CD4-positive, alpha-beta T cell treated with Interleukin-4 for 1 hour (primary cell): ENCODE measurements around the gene CD276.
"Not testable (repeated sequence)": the region's sequence is repeated elsewhere in the genome, so short reads cannot be mapped to it uniquely, and the experiment has no call there.

Source experiments
- DNase-seq, 2 donors: peaks; one replicate each; pipeline ENCODE4 v3.0.0-alpha.2; 2020 to 2022

Gene CD276

DNA sequence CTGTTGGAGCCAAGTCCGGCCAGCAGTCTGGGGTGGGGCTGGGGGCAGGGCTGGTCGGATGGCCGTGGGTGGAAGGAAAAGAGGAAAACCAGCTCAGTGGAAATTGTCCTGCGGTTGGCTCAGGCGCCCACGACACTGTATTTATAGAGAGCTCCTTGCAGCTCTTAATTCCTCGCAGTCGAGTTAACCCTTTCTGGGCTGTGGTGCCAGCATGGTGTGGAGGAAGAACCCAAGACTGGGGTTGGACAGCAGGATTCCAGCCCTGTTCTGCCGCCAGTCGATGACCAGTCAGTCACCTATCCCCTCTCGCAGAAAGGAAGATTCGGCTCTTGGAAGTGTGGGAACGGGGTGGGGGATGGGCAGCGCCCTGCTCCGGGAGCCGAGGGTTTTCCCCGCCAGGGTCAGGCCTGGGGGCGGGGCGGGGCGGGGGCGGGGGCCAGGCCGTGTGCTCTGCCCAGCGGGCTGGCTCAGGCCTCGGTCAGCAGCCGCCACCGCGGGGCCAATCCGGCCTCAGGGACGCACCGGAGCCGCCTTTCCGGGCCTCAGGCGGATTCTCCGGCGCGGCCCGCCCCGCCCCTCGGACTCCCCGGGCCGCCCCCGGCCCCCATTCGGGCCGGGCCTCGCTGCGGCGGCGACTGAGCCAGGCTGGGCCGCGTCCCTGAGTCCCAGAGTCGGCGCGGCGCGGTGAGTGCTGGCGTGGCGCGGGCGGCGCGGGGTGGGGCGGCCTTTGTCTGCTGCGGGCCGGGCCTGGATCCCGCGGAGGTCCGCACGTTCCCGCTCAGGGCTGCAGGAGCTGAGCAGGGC is at the start of gene CD276:
TSS of gene CD276 (plus strand) at position 607 of the 804 bp plus-strand sequence. CDS start 15,257 bp downstream, outside the sequence.
- DNase-seq, result no peak

DNA sequence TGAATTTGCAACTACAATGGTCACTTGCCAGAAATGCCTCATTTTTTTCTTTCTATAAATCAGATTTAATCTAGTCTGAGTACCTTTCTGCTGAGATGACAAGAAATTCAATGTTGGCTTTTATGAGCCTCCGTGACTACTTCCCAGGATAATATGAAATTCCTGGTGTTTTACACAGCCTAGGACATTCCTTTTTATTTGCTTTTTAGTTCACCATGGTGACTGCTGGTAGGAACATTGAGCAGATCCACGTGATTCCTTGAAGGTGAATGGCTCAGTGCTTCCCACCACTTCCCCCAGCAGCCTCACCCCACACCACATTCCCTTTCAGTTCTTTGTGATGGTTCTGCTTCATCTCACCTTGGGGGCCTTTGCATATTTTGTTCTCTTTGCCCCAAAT is 46.7 kb upstream of the CD276 start:
- no peak for DNase-seq

GRCh38 chr15:73639464-73639863 is 44.7 kb upstream of the CD276 start:
- DNase-seq, result not testable (repeated sequence)

GRCh38 chr15:73647259-73648013 is 36.7 kb upstream of the CD276 start:
- no peak for DNase-seq

DNA sequence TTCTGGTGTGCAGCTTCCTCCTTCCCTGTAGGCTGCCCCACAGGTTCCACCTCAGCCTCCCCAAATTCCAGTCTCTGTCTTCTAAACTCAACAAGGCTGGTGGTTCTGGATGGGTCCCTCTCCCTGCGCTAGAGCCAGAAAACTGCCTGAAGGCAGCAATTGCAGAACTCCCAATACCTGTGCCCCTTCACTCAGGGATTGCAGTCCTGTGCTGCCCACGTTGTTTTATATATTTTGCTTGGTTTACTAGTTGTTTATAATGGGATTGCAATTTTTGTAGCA is 36.2 kb upstream of the CD276 start:
- DNase-seq, result no peak

DNA sequence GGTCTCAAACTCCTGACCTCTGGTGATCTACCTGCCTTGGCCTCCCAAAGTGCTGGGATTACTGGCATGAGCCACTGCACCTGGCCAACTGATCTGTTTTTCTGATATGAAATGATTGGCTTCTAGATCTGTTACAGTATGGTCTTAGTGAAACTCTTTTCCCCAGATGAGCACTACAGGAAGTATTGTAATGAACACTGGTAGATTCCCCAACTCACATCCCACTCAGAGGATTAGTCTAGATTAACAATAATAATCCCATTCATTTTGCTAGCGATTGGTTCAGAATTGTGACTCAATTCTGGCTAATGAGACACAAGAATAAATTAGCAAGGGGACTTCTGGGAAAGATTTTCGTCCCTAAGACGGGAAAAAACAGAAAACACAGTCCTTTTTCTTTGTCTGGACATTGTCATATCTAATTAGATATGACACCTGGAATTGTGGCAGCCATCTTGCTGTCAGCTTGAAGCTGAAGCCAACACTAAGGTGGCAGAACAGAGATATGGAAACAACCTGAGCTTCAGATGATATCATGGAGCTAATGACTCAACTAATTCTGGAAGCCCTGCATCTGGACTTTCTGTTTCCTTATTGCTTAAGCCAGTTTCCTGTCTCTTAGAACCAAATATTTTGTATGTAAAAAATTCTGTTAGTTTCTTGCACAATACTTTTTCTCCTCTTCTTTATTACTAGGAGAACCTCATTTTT is 33.6 kb upstream of the CD276 start:
- DNase-seq, result no peak

GRCh38 chr15:73654659-73655058 is 29.5 kb upstream of the CD276 start:
- no peak for DNase-seq

GRCh38 chr15:73655724-73656123 is 28.5 kb upstream of the CD276 start:
- DNase-seq, result no peak

- no peak for DNase-seq
Observed at GRCh38 chr15:73658645-73659044, 25.5 kb upstream of the CD276 start.

DNA sequence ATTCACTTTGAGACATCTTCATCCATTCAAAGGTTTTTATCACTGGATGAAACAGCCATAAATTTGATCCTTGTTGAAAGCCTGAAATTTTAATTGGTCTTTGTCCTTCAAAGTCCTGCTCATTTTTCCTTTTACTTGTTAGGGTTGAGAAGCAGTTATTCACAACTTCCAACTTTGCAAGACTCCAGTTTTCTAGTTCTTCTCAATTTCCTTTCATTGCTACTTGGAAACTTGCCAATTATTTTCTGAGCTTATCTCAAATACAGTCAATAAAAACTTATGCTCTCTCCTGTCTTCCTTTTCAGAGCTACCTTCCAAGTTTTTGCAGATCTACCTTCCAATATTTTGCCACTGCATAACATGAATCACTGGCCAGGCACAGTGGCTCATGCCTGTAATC is 23.7 kb upstream of the CD276 start:
- no peak for DNase-seq

DNA sequence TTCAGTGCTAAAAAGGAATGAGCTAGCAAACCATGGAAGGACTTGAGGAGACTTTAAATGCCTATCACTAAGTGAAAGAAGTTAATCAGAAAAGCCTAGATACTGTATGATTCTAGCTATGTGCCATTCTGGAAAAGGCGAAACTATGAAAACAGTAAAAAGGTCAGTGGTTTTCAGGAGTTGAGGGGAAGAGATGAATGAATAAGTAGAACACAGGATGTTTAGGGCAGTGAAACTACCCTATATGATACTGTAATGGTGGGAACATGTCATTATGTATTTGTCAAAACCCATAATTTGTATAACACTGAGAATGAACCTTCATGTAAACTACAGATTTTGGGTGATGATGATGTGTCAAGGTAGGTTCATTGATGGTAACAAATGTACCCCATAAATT is 9.6 kb upstream of the CD276 start:
- DNase-seq, result no peak

DNA sequence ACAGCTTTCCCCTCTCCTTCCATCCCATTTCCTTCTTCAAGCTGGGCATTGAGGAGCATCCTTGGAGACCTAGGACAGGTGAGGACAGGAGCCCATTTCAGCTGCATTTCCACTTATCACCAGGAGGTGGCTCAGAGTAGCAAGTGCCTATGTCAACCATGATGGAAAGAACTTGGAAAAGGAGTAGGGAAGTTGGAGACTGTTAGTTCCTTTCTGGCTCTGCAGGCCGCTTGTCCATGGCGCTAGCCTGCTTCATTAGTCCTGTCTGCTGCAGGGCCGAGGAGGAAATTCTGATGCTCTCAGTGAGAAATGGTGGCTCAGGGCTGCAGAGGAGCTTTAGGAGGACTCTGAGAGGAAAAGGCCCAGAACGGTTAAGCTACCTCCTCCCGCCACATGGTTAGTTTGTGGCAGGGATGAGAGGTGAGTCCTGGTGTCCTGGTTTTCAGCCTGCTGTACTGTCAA is 7.0 kb upstream of the CD276 start:
- peak; percentile 43 to 58 for DNase-seq

DNA sequence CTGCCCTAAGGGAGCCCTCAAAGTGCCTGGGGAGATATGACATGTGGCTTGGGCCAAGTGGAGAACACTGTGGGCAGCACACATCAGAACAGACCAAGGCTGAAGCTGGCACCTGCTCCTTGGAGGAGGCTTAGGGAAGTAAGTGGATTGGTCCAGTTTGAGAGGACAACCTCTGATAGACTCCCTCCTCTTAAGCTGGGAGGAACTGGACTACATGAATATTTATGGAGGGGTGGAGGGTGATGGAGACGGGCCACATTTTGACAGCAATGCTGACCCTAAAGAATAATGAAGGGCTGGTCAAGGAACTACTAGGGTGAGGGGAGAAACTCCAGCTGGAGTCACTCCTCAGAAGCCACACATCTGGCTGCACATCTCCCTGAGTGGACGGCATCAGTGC is 6.5 kb upstream of the CD276 start:
- no peak for DNase-seq

DNA sequence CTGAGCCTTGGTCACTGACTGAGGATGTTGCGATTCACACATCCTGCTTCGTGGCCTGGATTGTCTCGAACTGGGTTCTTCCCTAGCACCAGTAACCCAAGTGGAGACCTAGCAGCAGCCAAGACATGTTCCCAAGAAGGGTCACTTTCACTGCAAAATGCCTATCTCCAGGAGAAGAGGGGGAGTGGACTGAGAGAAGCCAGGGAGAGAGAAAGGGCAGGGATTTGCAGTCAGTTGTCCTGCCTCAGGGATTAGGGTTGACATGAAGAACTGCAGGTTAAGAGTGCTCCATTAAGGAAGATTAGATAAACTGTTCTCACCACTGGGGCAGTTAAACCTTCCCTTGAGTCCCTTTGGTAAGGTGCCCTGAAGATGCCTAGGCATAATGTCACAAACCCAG is 5.7 kb upstream of the CD276 start:
- no peak for DNase-seq

DNA sequence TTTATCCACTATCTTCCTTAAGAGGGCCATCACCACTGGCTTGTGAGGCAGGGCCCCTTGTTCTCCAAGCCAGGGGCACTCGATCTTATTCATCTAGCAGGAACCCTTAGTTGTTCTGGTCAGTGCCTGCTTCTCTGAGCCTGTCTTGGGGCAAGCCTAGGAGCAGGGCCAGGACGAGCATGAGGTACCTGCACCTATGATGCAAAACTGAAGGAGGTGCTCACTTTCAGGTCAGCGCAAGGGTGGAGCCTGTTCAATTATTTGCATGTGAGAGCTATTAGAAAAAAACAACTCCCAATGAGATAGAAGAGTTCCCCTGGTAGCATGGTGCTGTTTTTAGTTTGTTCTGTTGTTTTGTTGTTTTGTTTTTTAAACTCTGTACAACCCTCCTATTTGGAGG is 5.0 kb upstream of the CD276 start:
- DNase-seq, result no peak

DNA sequence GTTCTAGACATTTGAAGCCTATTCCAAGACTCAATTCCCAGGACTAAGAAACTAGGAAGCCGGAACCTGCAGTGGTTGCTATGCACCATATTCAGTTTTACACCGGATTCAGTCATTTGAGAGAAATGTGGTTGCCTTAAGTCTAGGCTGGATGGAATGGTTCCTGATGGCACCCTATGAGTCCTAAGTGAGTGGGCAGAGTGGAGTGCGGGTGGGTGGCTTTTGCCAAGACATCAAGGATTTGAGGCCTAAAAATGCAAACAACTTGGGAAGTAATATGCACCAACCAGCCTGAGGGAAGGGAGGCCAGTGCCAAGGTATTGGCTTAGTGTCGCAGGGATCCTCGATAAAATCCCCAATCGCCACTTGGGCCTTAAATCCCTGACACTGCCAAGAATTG is 4.2 kb upstream of the CD276 start:
- DNase-seq, result no peak

DNA sequence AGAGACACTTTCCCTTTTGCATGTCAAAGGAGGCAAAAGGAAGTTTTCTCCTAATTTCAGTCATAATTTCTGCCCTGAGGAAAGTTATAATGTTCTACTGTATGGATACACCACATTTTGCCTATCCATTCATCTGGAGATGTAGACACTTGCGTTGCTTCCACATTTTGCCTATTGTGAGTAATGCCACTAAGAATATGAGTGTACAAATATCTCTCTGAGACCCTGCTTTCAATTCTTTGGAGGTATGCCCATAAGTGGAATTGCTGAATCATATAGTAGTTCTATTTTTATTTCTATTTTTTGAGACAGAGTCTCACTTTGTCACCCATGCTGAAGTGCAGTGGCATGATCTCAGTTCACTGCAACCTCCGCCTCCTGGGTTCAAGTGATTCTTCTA is 3.6 kb upstream of the CD276 start:
- no peak for DNase-seq

GRCh38 chr15:73681063-73681462 is 3.1 kb upstream of the CD276 start:
- no peak for DNase-seq

DNA sequence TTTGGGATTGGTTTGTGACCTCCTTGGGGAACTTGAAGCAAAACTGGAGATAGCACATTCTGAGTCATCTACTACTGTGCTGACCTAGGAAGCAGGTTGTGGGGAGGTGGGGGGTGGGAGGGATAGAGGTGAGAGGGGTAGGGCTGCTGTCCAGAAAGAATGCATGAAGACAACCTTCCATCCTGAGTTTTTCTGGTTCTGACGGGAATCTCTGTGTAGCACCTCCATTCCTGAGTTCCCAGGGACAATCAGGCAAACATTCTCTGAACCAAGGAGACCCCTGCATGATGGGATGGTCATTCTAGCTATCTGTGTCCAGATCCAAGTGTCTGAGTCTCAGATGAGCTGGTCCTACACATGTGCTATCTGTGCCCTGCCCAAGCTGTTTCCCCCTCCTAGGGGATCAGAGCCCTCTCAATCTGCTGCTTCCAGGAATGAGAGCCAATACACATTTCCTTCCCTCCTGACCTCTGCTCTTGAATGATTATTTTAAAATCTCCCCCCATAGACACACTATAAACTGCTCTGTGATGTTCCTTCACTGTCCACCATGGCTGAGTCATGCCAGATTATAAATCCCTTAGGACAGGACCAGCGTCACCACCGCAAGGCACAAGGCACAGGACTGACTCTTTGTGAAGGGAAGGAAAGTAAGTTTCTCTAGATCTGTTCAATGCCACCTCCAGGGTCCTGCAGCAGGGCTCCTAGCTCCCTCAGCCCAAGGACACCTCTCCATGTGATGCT is 2.2 kb upstream of the CD276 start:
- no peak for DNase-seq

DNA sequence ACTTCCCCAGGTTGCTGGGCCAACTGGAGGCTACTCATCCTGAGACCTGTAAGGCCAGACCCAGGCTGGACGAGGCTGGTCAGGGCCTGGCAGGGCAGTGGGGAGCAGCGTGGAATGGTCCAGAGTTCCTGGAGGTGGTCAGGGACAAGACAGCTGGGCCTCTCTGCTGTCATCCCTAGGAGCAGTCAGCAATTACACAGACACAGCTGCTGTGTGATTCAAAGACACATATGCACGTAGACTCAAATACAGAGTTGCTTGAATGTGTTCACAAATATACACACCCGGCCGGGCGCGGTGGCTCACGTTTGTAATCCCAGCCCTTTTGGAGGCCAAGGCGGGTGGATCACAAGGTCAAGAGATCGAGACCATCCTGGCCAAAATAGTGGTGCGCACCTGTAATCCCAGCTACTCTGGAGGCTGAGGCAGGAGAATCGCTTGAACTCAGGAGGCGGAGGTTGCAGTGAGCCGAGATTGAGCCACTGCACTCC is 1.5 kb upstream of the CD276 start:
- DNase-seq, result no peak

GRCh38 chr15:73683257-73683776 is 866 bp upstream of the CD276 start:
- no peak for DNase-seq

- DNase-seq, result no peak
Observed at GRCh38 chr15:73684581-73685455, 635 bp downstream of the CD276 start.
